GM18868 (cell line): ENCODE results near the gene YARS2.

ENCODE experiments used
- ATAC-seq: cut with Tn5 transposase; IDR thresholded peaks from one replicate; pipeline ENCODE4 v1.9.1; 2021; ENCODE audit warnings: mild to moderate bottlenecking, moderate library complexity; ENCODE audit not compliant: unreplicated experiment

YARS2 gene

DNA sequence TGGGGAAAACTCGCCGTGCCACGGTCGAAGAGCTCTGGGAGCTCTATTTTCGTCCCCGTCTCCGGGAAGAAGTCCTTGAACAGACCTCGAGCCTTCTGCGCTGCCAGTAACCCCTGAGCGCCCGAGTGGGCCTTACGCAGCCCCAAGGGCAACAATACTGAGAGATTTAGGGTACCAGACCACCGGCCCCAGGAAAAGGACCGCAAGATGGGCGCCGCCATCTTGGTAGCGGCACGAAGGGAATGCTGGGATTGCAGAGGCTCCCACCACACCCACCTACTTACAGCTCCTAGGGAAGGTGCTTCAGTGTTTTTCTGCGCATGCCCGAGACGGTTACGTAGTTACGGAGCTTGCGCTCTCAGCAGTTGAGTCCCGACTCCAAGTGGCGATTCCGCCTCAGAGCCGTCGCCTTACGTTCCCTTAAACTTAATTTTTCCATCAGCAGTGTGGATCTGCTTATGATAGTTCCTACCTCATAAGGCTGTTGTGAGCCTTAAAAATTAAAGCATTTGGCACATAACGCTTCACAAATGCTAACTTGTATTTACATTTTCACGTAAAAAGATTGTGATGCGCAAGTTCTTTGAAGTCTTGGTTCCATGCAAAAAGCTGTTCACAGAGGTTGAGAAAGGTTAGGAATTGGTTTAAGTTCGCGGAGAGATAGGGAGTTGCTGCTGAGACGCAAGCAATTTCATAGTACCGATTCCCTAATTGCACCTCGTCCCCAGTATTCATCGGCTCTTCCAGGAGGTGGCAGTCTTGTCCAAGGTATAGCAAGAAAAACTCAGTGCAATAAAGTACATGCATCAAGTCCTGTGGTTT, at the start of gene YARS2:
YARS2 (minus strand) TSS at position 244 of the 822 bp plus-strand sequence; CDS start at position 221, 23 bp downstream.
- peak; percentile 86 for ATAC-seq

- no peak for ATAC-seq
Observed at GRCh38 chr12:32804301-32804700, 48.6 kb upstream of the YARS2 start.

- ATAC-seq, result no peak
Observed at GRCh38 chr12:32801269-32801980, 45.7 kb upstream of the YARS2 start.

DNA sequence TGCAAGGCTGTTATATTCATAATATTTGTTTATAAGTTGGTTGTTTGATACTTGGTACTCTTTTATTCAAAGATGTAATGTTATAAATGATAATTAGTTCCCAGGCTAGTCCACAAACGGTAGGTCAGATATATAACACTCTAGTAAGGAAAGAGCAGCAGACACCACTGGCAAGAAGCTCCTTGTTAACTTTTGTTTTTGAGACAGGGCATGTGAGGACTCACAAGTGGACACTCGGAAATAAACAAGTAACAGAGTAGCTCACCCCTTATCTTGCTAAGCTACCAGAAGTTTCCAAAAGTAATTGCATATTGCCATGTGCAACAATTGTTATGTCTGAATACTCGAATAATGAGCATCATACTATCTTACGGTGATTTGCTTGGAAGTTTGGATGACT, 38.6 kb upstream of the YARS2 start:
- no peak for ATAC-seq

GRCh38 chr12:32789916-32790315, 34.2 kb upstream of the YARS2 start:
- no peak for ATAC-seq

- no peak for ATAC-seq
Observed at GRCh38 chr12:32789446-32789845, 33.7 kb upstream of the YARS2 start.

DNA sequence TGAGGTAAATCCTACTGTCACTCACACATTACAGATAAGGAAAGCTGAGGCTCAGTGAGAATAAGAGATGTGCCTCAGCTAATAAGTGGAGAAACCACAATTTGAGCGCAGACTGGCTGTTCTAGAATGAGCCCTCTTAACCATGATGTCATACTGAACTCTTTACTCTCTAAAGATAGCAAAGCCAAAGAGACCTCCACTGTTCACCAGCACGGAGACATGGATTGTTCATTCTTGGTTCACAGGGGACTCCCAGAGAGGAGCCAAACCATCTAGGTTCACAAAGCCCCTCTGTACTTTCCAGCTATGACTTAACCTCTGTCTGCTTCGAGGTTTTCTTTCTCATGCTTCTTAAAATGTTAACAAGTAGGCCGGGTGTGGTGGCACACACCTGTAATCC, 32.7 kb upstream of the YARS2 start:
- peak; percentile 62 for ATAC-seq

- ATAC-seq, result no peak
Observed at GRCh38 chr12:32785557-32785956, 29.9 kb upstream of the YARS2 start.

DNA sequence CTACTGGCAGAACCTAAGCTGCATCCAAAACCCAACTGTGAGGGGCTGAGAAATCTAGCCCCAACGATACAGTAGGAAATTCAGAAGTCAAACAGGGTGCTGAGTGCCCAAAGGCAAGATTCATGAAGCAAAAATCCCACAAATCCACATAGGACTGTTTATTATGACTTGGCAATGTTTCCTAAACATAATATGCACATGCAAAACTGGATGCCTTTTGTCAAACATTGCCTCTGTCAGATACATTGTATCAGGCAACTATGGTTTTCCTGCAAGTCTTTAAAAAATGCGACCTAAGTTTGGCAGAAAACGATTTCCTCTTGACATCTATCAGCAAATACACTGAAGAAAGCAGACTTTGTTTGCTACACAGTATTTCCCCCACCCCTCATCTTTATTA, 27.3 kb upstream of the YARS2 start:
- no peak for ATAC-seq

GRCh38 chr12:32780071-32780470, 24.4 kb upstream of the YARS2 start:
- no peak for ATAC-seq

GRCh38 chr12:32777691-32778175, 22.0 kb upstream of the YARS2 start:
- no peak for ATAC-seq

DNA sequence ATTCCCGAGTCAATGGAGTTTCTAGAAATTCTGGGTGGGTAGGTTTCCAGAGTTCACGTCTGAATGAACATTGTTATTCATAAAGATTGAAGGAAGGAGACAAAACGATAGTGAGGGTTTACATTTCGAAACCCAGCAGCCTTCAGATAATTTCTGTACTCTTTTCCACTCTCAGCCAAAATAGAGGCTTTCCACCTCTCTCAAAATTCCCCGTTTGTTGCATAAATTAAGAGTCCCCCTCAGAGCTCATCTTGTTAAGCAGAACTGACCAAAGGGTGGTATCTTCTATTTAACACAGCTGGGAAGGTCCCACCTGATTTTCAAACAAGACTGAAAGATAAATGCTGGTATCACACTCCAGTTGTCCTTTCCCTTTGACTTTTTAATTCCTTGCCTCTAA, 21.5 kb upstream of the YARS2 start:
- ATAC-seq, result peak; percentile 88

GRCh38 chr12:32776258-32776657, 20.6 kb upstream of the YARS2 start:
- ATAC-seq, result no peak

- no peak for ATAC-seq
Observed at GRCh38 chr12:32773691-32774090, 18.0 kb upstream of the YARS2 start.

DNA sequence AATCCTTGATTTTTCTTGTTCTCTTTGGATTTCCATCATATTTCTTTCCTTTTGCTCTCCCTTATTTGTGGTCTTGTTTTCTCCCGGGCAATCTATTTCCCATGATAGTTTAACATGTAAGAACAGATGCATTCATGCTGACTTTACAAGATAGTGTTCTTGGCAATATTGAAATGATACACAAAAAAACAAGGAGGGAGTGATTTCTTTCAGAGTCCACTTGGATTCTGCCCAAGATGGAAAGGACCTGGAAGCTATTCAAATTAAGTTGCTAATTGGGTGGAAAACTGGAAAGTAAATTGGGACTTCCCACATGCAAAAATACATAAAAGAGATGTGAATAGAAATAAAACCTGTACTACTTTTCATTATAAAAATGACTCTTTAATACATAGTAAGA, 14.4 kb upstream of the YARS2 start:
- no peak for ATAC-seq

GRCh38 chr12:32768518-32768917, 12.8 kb upstream of the YARS2 start:
- no peak for ATAC-seq

DNA sequence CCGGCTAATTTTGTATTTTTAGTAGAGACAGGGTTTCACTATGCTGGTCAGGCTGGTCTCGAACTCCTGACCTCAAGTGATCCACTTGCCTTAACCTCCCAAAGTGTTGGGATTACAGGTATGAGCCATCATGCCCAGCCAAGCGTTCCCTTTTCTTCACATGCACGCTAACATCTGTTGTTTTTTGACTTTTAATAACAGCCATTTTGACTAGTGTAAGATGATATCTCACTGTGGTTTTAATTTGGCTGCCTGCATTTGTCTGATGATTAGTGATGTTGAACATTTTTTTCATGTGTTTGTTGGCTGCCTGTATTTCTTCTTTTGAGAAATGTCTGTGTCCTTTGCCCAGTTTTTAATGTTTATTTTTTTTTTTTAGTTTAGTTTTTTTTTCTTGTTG, 10.2 kb upstream of the YARS2 start:
- ATAC-seq, result no peak

- ATAC-seq, result peak; percentile 87
Observed at GRCh38 chr12:32761716-32762115, 6.0 kb upstream of the YARS2 start.

GRCh38 chr12:32757157-32757556, 1.5 kb upstream of the YARS2 start:
- ATAC-seq, result no peak

DNA sequence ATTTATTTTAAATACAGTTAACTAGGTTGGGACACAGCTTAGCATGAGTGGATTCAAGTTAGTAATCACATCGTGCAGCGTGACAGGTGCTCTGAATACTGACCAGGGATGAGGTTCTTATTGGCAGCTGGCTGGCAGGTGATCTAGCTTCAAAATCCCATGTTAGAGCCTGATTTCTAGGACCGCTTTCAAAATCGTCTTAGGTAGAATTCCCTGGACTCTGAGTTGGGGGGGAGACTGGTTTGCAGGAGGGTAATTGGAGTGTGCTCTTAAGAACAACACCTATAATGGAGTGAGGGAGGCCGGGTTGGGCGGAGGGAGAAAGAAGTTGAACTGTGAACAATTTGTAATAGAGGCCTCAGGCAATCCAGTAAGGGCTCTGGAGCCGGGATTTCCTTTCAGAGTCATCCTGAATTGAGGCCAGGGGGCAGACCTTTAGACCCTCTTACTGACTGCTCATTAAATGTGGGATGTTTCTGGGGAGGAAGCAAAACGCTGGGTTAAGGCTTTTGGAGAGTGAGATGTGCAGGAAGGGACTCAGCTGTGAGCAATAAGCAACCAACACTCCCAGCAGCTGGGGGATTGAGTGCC, 874 bp upstream of the YARS2 start:
- ATAC-seq, result no peak

GRCh38 chr12:32755051-32755653, 545 bp downstream of the YARS2 start:
- ATAC-seq, result peak; percentile 73
